ENCODE measurements around the gene ADCY7.

DNA sequence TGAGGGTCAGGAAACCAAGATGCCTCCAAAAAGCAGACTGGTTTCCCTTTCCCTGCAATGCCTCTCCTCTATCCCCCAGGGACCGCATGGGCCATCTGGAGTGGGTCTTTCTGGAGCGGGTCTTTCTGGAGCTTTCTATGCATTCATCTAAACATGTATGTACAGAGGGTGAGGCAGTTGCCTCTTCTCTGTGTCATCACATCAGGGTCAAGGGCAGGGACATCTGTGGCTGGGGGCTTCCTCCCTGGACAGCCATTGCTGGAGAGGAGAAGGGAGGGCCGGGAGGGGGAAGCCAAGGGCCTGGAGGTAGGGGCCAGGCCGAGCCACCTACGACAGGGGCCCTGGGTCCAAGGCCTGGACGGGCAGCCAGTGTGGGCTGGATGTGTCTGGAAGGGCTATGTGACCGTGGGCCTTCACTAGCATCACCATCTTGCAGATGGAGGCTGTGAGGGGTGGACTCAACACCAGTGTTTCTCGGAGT is 840 bp downstream of the ADCY7 start:
- TF ChIP-seq, protein P1, sequence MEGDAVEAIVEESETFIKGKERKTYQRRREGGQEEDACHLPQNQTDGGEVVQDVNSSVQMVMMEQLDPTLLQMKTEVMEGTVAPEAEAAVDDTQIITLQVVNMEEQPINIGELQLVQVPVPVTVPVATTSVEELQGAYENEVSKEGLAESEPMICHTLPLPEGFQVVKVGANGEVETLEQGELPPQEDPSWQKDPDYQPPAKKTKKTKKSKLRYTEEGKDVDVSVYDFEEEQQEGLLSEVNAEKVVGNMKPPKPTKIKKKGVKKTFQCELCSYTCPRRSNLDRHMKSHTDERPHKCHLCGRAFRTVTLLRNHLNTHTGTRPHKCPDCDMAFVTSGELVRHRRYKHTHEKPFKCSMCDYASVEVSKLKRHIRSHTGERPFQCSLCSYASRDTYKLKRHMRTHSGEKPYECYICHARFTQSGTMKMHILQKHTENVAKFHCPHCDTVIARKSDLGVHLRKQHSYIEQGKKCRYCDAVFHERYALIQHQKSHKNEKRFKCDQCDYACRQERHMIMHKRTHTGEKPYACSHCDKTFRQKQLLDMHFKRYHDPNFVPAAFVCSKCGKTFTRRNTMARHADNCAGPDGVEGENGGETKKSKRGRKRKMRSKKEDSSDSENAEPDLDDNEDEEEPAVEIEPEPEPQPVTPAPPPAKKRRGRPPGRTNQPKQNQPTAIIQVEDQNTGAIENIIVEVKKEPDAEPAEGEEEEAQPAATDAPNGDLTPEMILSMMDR (IDR thresholded peaks at IDR 0.05; ENCODE audit: poor library complexity) = no peak
- TF ChIP-seq EZH2phosphoT487 (IDR thresholded peaks at IDR 0.05; ENCODE audit: low read depth, severe bottlenecking, unreplicated experiment) = no peak
- TF ChIP-seq EZH2 (IDR thresholded peaks at IDR 0.05; ENCODE audit: borderline replicate concordance) = no peak
